ENCODE measurements around the gene IPPK. TPM values are rescaled to one million over a fixed set of nuclear protein-coding genes. Genes with fewer than 3 reads are reported as not detected.
"Not testable (repeated sequence)": the region's sequence is repeated elsewhere in the genome, so short reads cannot be mapped to it uniquely, and the experiment has no call there.

IPPK gene
- total RNA-seq, 4 donors from 2014 or later: 6.8 to 11.4 (median 7.5) TPM

DNA sequence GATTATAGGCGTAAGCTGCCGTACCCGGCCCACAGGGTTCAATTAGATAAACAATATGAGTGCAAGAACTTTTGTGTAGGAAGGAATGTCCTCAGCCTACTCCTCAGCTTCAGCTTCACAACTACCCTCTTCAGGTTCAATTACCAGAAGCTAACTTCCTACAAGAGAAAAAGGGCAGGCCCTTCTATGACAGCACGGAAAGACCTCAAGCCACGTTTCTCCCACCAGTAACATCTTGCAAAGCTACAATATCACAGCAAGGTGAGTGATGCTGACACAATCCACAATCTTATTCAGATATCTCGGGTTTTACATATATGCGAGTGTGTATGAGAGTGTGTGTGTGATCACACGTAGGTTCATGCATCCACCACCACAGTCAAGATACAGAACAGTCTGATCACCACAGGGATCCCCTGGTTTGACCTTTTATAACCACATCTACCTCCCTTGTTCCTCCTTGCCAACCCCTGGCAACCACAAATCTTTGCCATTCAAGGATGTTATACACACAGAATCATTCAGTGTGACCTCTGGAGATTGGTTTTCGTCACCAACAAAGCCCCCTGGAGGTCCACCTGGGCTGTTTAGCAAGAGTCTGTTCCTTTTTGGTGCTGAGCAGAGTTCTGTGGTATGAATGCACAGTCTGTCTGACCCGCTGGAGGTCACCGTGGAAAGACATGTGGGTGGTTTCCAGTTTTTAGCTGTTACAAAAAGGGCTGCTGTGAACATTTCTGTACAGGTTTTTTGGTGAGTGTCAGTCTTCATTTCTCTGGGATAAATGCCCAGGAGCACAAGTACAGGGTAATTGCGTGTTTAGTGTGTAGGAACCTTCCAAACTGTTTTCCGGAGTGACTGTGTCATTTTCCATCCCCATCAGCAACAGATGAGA, 38.2 kb downstream of the IPPK start:
- H3K9me3 ChIP-seq: no peaks in the 10 kb centered on the region
- no peak overlapping the region for H3K27ac ChIP-seq
- in situ Hi-C loops (cut with MboI; ENCODE audit: low sequenced_read_pairs in 4 of 4): loop anchor here (10.0 to 25.0 kb wide), 6 partner anchors 169 to 497 kb away; partner anchors contain the start of genes CENPP (in 1 of the 4) and NOL8 (in 1 of the 4)
- DNase-seq (no peak), ATAC-seq (no peak)
- H3K4me1 ChIP-seq: no peaks in the 10 kb centered on the region
- no peaks in the 10 kb centered on the region for H3K27me3 ChIP-seq
- intact Hi-C loops (cut with DNase I; ENCODE audit: low total_unique reads): loop anchor here (5.0 to 10.0 kb wide), 2 partner anchors 127 to 289 kb away; no protein-coding TSS in a partner anchor
- TF ChIP-seq CTCF (IDR thresholded peaks at IDR 0.05 in 4 of 5, conservative IDR thresholded peaks at IDR 0.05 in 1 of 5): no peak
- TF ChIP-seq POLR2A (IDR thresholded peaks at IDR 0.05): no peak
- no peak overlapping the region for H3K4me3 ChIP-seq
- H3K36me3 ChIP-seq: peaks cover 0 to 49% of the 10 kb centered on the region in 2 donors

GRCh38 chr9:92627651-92628050, 42.3 kb downstream of the IPPK start:
- intact Hi-C loops (cut with DNase I; ENCODE audit: low total_unique reads) (no loop called here), in situ Hi-C loops (cut with MboI; ENCODE audit: low sequenced_read_pairs in 4 of 4) (loop anchor here in 2 of 4 donors (25.0 kb wide), 3 partner anchors 165 to 490 kb away; partner anchors contain the start of genes CENPP (in 1 of the 2) and NOL8 (in 1 of the 2))
- ATAC-seq: no peak

DNA sequence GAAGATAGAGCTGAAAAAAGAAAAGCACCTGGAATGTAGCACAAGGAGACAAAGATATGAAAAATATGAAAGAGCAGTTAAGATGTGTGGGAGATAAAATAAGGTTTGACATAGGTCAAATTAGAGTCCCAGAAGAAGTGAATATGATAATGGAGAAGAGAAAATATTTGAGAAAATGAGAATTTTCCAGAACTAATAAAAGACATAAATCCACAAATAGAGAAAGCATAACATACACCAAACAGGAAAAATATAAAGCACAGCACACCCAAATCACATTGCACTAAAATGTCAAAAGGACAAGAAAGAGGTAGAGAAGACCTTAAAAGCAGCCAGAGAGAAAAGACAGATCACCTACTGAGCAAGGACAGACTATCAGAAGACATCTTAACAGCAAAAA, 43.4 kb downstream of the IPPK start:
- in situ Hi-C loops (cut with MboI; ENCODE audit: low sequenced_read_pairs in 4 of 4) (loop anchor here in 2 of 4 donors (25.0 kb wide), 3 partner anchors 164 to 489 kb away; partner anchors contain the start of genes CENPP (in 1 of the 2) and NOL8 (in 1 of the 2)), intact Hi-C loops (cut with DNase I; ENCODE audit: low total_unique reads) (no loop called here)
- Histone ChIP-seq H3K4me1 (no peaks in the 10 kb centered on the region), H3K36me3 (peaks cover 0 to 14% of the 10 kb centered on the region in 2 donors), H3K27ac (no peak overlapping the region), H3K27me3 (no peaks in the 10 kb centered on the region), H3K4me3 (no peak overlapping the region), H3K9me3 (no peaks in the 10 kb centered on the region)
- DNase-seq (no peak), ATAC-seq (no peak)
- TF ChIP-seq POLR2A (IDR thresholded peaks at IDR 0.05) (no peak), CTCF (IDR thresholded peaks at IDR 0.05 in 4 of 5, conservative IDR thresholded peaks at IDR 0.05 in 1 of 5) (no peak)

More at GRCh38 chr9:92627651-92628050, 42.3 kb downstream of the IPPK start:
- no peak for DNase-seq
- Histone ChIP-seq H3K36me3 (peaks cover 0 to 26% of the 10 kb centered on the region in 2 donors), H3K27me3 (no peaks in the 10 kb centered on the region), H3K4me1 (no peaks in the 10 kb centered on the region), H3K27ac (no peak overlapping the region), H3K4me3 (no peak overlapping the region), H3K9me3 (no peaks in the 10 kb centered on the region)
- no peak for TF ChIP-seq CTCF (IDR thresholded peaks at IDR 0.05 in 4 of 5, conservative IDR thresholded peaks at IDR 0.05 in 1 of 5)
- no peak for TF ChIP-seq POLR2A (IDR thresholded peaks at IDR 0.05)

GRCh38 chr9:92623936-92624335, 46.0 kb downstream of the IPPK start:
- in situ Hi-C loops (cut with MboI; ENCODE audit: low sequenced_read_pairs in 4 of 4): loop anchor here in 1 of 4 donors (25.0 kb wide), 1 partner anchor 112 kb away; no protein-coding TSS in a partner anchor
- not testable (repeated sequence) for H3K36me3 ChIP-seq

GRCh38 chr9:92620845-92621244, 49.1 kb downstream of the IPPK start:
- H3K4me1 ChIP-seq: peaks cover 0 to 11% of the 10 kb centered on the region in 2 donors
- no peaks in the 10 kb centered on the region for H3K27me3 ChIP-seq
- DNase-seq (no peak), ATAC-seq (no peak)
- in situ Hi-C loops (cut with MboI; ENCODE audit: low sequenced_read_pairs in 4 of 4): loop anchor here in 1 of 4 donors (25.0 kb wide), 1 partner anchor 109 kb away; no protein-coding TSS in a partner anchor
- peaks cover 0 to 6% of the 10 kb centered on the region in 2 donors for H3K36me3 ChIP-seq
- intact Hi-C loops (cut with DNase I; ENCODE audit: low total_unique reads): no loop called here
- no peak overlapping the region for H3K27ac ChIP-seq
- H3K9me3 ChIP-seq: no peaks in the 10 kb centered on the region
- H3K4me3 ChIP-seq: no peak overlapping the region
- no peak for TF ChIP-seq POLR2A (IDR thresholded peaks at IDR 0.05)
- TF ChIP-seq CTCF (IDR thresholded peaks at IDR 0.05 in 4 of 5, conservative IDR thresholded peaks at IDR 0.05 in 1 of 5): no peak

More at GRCh38 chr9:92623936-92624335, 46.0 kb downstream of the IPPK start:
- ATAC-seq; H3K9me3 ChIP-seq; H3K27ac ChIP-seq; H3K4me1 ChIP-seq; H3K4me3 ChIP-seq; DNase-seq; H3K27me3 ChIP-seq; intact Hi-C loops (cut with DNase I; ENCODE audit: low total_unique reads): not testable (repeated sequence)

Measured in gastrocnemius medialis (tissue), 4 donors.